K562 (cell line): ENCODE data around the gene ARHGAP4. TPM values are rescaled to one million over a fixed set of nuclear protein-coding genes. Genes with fewer than 3 reads are reported as not detected.

ENCODE experiments used
- EZH2 ChIP-seq: IDR thresholded peaks from 2 replicates; pipeline ENCODE4 v1.6.1; 2012; ENCODE audit warnings: low read depth, mild to moderate bottlenecking, inconsistent platforms, low read length, borderline replicate concordance
- HMGN3 ChIP-seq: IDR thresholded peaks from 2 replicates; pipeline ENCODE4 v1.6.1; 2011; ENCODE audit warnings: borderline replicate concordance, low read depth, mild to moderate bottlenecking, mixed read lengths, low read length; ENCODE audit not compliant: insufficient read length; ENCODE audit errors: extremely low read depth
- KAT2B ChIP-seq: IDR thresholded peaks from one replicate; pipeline ENCODE4 v1.6.1; 2012; ENCODE audit warnings: low read depth, mild to moderate bottlenecking, control low read depth, inconsistent platforms, low read length, moderate library complexity
- NELFE ChIP-seq: IDR thresholded peaks from 2 replicates; pipeline ENCODE4 v1.6.1; 2011; ENCODE audit warnings: mild to moderate bottlenecking; ENCODE audit not compliant: insufficient read depth, insufficient read length
- POLR3A ChIP-seq: IDR thresholded peaks from 2 replicates; pipeline ENCODE4 v1.6.1; 2011; ENCODE audit warnings: borderline replicate concordance, mild to moderate bottlenecking, moderate library complexity; ENCODE audit not compliant: insufficient read length, insufficient read depth; ENCODE audit errors: extremely low read depth
- PPARD ChIP-seq: fragments of 250-450 bp; sonication (Bioruptor Pico); IDR thresholded peaks from 2 replicates; pipeline ENCODE4 v1.8.0; 2022; ENCODE audit warnings: inconsistent platforms, mild to moderate bottlenecking, moderate library complexity
- SLC30A9 ChIP-seq: fragments of 250-450 bp; sonication (Bioruptor Pico); IDR thresholded peaks from 2 replicates; pipeline ENCODE4 v1.8.0; 2022; ENCODE audit warnings: mild to moderate bottlenecking, moderate library complexity
- ZFP36 ChIP-seq: fragments of 150-350 bp; IDR thresholded peaks from 2 replicates; pipeline ENCODE4 v1.6.1; 2018; ENCODE audit warnings: low read length, low read depth; ENCODE audit not compliant: partially characterized antibody
- ZNF347 ChIP-seq: fragments of 450-650 bp; formaldehyde crosslinking; IDR thresholded peaks from 2 replicates; pipeline ENCODE4 v1.4.0; 2020; ENCODE audit warnings: low read depth, mild to moderate bottlenecking, moderate library complexity
- ZNF561 ChIP-seq: fragments of 450-650 bp; formaldehyde crosslinking; conservative IDR thresholded peaks from 2 replicates; pipeline ENCODE4 v1.4.0; 2020; ENCODE audit warnings: mild to moderate bottlenecking, moderate library complexity
- ZNF778 ChIP-seq: fragments of 450-650 bp; formaldehyde crosslinking; IDR thresholded peaks from 2 replicates; pipeline ENCODE4 v1.4.0; 2020; ENCODE audit warnings: mild to moderate bottlenecking, moderate library complexity
- polyA plus RNA-seq, 8 experiments: library from polyadenylated mRNA; depleted of rRNA in 4 of 8; stranded (reverse) in 5 of 8; unstranded in 3 of 8; fragments of >200 nt; fragmentation: Nextera tagmentation in 2 of 8; fragmentation: Illumina TruSeq in 1 of 8; extraction: Ambion mirVana in 2 of 8; extraction: Trizol in 1 of 8; gene quantifications; 2 replicates each; pipeline versions ENCODE4 v1.2.1 to v1.2.3, GENCODE V29; 2011 to 2014; ENCODE audit warnings: inconsistent platforms in 1 of 8, missing spikeins in 1 of 8
- total RNA-seq, 7 experiments: library from RNA; depleted of rRNA in 6 of 7; stranded (reverse); fragments of >200 nt in 6 of 7; fragmentation: Illumina TruSeq in 2 of 7; extraction: Trizol in 2 of 7; gene quantifications; 2 replicates each; pipeline versions ENCODE4 v1.2.1 to v1.2.3, GENCODE V29; 2011 to 2021; ENCODE audit warnings: low replicate concordance in 1 of 7
- TF ChIP-seq, protein P1 (sequence below), 2 experiments: fragments of 450-650 bp; IDR thresholded peaks; 2 replicates each; pipeline ENCODE4 v1.6.1; 2016; ENCODE audit warnings: mild to moderate bottlenecking in 2 of 2, borderline replicate concordance in 1 of 2, low read depth in 1 of 2, moderate library complexity in 1 of 2
- TF ChIP-seq, protein P2 (sequence below): sonication (generic); formaldehyde crosslinking; IDR thresholded peaks from 2 replicates; pipeline ENCODE4 v1.9.0; 2022; ENCODE audit warnings: mild to moderate bottlenecking, missing genetic modification reagents
- TF ChIP-seq, protein P3 (sequence below): fragments of 450-650 bp; formaldehyde crosslinking; IDR thresholded peaks from 2 replicates; pipeline ENCODE4 v1.4.0; 2020; ENCODE audit warnings: mild to moderate bottlenecking, moderate library complexity

The ARHGAP4 gene
- total and polyA plus RNA-seq, 9 of the 15 experiments (the other 6 are each of a cell fraction or from before 2014, with no cell fraction given): 0.30 to 81.8 (median 13.5) TPM

DNA sequence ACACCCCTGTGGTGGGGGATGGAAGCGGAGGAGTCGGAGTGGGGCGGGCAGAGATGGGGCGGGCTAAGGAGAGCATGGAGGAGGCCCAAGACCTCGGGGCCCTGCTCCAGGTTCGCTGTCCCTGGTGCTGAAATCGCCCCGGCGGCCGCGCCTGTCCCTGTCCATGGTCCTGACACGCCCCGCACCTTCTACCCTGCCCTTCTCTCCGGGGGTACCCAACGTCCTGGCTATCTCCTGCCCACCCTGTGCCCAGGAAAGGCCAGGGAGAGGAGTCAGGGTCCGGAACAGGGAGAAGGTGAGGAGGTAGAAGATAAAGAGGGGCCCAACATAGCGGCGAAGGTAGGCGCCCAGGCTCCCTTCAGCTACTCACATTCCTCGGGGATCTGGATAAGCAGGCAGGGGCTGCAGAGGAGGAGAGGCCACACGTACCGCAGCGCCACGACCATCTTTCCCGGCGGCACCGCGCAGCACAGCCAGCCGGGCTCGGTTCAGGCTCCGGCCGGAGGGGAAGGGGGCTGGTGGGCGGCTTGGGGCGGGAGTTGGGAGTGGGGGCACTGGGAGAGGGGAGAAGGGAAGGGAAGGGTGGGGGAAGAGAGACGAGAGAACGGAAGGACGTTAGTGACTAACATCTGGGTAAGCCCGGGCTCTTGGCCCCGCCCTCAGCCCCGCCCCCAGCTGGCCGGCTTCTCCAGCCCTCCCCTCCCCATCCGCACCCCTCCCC is 50.5 kb downstream of the ARHGAP4 start (continued):
- TF ChIP-seq ZNF347 (CRISPR knock-in tag): no peak
- no peak for TF ChIP-seq PPARD (CRISPR knock-in tag)
- no peak for TF ChIP-seq SLC30A9
- TF ChIP-seq ZFP36: no peak
- TF ChIP-seq NELFE: no peak
- TF ChIP-seq, protein P1, sequence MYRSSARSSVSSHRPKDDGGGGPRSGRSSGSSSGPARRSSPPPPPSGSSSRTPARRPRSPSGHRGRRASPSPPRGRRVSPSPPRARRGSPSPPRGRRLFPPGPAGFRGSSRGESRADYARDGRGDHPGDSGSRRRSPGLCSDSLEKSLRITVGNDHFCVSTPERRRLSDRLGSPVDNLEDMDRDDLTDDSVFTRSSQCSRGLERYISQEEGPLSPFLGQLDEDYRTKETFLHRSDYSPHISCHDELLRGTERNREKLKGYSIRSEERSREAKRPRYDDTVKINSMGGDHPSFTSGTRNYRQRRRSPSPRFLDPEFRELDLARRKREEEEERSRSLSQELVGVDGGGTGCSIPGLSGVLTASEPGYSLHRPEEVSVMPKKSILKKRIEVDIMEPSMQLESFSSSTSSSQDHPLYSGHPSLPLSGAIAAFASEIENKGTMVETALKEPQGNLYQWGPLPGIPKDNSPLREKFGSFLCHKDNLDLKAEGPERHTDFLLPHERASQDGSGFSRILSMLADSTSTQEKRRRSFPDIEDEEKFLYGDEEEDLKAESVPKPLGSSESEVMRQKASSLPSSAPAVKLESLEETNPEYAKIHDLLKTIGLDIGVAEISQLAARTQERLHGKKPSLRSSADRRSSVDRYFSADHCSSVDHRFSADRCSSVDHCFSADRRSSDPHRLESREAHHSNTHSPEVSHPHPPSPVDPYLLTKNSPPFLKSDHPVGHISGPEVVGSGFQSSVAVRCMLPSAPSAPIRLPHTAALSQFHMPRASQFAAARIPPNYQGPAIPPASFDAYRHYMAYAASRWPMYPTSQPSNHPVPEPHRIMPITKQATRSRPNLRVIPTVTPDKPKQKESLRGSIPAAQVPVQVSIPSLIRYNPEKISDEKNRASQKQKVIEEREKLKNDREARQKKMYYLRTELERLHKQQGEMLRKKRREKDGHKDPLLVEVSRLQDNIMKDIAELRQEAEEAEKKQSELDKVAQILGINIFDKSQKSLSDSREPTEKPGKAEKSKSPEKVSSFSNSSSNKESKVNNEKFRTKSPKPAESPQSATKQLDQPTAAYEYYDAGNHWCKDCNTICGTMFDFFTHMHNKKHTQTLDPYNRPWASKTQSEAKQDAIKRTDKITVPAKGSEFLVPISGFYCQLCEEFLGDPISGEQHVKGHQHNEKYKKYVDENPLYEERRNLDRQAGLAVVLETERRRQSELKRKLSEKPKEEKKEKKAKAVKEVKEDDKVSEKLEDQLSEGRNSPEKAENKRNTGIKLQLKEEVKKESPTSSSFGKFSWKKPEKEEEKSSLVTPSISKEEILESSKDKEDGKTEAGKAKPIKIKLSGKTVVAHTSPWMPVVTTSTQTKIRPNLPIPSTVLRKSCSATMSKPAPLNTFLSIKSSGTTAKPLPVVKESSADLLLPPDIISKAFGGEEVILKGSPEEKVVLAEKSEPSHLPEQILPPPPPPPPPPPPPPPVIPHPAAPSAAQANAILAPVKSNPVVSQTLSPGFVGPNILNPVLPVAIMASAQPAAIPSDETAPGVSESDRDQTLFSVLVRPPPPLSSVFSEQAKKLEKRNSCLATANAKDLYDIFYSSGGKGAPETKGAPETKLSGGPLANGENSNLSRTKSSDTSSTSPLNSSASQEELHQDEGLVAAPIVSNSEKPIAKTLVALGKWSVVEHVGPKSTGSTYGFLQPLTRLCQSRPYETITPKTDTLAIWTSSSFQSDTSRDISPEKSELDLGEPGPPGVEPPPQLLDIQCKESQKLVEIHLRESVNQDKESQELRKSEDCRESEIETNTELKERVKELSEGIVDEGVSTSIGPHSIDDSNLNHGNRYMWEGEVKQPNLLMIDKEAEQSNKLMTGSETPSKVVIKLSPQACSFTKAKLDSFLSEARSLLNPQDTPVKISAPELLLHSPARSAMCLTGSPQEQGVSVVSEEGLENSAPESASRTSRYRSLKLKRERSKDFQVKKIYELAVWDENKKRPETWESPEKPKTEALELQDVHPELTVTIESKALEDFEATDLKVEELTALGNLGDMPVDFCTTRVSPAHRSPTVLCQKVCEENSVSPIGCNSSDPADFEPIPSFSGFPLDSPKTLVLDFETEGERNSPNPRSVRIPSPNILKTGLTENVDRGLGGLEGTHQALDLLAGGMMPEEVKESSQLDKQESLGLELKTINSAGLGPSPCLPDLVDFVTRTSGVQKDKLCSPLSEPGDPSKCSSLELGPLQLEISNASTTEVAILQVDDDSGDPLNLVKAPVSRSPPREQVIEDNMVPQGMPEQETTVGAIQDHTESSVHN (IDR thresholded peaks at IDR 0.05; ENCODE audit: borderline replicate concordance in 1 of 2, low read depth in 1 of 2): no peak
- no peak for TF ChIP-seq KAT2B
- TF ChIP-seq EZH2: no peak
- TF ChIP-seq ZNF778 (CRISPR knock-in tag): no peak
- TF ChIP-seq, protein P2, sequence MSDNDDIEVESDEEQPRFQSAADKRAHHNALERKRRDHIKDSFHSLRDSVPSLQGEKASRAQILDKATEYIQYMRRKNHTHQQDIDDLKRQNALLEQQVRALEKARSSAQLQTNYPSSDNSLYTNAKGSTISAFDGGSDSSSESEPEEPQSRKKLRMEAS (CRISPR knock-in tag): peak; percentile 90
- TF ChIP-seq, protein P3, sequence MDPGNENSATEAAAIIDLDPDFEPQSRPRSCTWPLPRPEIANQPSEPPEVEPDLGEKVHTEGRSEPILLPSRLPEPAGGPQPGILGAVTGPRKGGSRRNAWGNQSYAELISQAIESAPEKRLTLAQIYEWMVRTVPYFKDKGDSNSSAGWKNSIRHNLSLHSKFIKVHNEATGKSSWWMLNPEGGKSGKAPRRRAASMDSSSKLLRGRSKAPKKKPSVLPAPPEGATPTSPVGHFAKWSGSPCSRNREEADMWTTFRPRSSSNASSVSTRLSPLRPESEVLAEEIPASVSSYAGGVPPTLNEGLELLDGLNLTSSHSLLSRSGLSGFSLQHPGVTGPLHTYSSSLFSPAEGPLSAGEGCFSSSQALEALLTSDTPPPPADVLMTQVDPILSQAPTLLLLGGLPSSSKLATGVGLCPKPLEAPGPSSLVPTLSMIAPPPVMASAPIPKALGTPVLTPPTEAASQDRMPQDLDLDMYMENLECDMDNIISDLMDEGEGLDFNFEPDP (CRISPR knock-in tag): no peak
- TF ChIP-seq POLR3A: no peak
- no peak for TF ChIP-seq ZNF561 (CRISPR knock-in tag)
- no peak for TF ChIP-seq HMGN3
